ENCODE results near the gene GDF3.

Gene GDF3

DNA sequence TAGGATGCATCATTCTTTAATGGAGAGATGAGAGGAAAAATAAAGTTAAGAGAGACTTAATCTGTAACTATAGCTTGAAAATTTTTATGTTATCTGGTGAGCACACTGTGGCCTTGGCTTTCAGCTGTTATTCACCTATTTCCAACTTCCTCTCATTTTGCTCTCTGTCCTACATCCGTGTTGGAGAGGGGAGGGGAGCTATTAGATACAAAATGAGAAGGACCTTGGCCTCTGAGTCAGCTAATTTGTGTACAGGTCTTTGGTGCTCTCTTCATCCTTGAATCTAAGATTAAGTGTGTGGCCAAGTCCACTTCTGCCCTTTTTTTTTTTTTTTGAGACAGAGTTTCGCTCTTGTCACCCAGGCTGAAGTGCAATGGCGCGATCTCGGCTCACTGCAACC, 29.0 kb downstream of the GDF3 start:
- H3K27ac ChIP-seq = no peak overlapping the region
- TF ChIP-seq, protein P1, sequence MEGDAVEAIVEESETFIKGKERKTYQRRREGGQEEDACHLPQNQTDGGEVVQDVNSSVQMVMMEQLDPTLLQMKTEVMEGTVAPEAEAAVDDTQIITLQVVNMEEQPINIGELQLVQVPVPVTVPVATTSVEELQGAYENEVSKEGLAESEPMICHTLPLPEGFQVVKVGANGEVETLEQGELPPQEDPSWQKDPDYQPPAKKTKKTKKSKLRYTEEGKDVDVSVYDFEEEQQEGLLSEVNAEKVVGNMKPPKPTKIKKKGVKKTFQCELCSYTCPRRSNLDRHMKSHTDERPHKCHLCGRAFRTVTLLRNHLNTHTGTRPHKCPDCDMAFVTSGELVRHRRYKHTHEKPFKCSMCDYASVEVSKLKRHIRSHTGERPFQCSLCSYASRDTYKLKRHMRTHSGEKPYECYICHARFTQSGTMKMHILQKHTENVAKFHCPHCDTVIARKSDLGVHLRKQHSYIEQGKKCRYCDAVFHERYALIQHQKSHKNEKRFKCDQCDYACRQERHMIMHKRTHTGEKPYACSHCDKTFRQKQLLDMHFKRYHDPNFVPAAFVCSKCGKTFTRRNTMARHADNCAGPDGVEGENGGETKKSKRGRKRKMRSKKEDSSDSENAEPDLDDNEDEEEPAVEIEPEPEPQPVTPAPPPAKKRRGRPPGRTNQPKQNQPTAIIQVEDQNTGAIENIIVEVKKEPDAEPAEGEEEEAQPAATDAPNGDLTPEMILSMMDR (conservative IDR thresholded peaks at IDR 0.05) = no peak
- TF ChIP-seq ZFX (IDR thresholded peaks at IDR 0.05) = no peak

DNA sequence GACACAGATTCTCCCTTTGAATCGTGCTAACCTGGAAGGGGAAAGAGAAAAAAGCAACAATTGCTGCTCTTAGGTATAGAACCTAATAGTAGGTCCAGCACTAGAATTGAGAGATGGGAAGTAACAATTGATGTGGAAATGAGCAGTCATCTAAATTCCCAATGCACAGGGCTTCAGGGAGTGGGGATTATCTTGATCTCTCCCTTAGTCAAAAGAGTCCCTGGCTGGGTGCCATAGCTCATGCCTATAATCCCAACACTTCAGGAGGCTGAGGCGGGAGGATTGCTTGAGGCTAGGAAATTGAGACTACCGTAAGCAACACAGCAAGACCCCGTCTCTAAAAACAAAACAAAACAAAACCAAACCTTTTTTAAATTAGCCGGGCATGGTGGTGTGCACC, 33.8 kb downstream of the GDF3 start:
- TF ChIP-seq ZFX (IDR thresholded peaks at IDR 0.05) = no peak
- TF ChIP-seq, protein P1 (conservative IDR thresholded peaks at IDR 0.05) = no peak
- no peak overlapping the region for H3K27ac ChIP-seq

DNA sequence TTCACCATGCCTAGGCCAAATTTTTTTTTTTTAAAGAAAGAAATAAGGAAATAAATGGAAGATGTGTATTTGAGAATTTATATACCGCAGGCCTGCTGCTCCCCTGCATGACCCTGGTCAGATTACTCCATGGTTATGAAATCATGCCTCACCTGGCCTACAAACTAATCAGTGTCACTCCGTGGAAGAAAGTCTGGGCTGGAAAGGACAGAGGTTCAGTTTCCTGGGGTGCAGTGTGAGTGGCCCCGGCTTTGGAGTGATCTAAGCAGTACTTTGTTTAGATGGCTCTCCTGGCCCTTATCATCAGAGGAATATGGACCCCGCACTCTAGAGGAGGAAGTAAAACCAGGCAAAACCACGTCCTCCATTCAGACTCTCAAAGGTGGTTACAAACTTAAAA, 39.5 kb downstream of the GDF3 start:
- no peak overlapping the region for H3K27ac ChIP-seq
- TF ChIP-seq ZFX (IDR thresholded peaks at IDR 0.05) = no peak
- TF ChIP-seq, protein P1 (conservative IDR thresholded peaks at IDR 0.05) = no peak

DNA sequence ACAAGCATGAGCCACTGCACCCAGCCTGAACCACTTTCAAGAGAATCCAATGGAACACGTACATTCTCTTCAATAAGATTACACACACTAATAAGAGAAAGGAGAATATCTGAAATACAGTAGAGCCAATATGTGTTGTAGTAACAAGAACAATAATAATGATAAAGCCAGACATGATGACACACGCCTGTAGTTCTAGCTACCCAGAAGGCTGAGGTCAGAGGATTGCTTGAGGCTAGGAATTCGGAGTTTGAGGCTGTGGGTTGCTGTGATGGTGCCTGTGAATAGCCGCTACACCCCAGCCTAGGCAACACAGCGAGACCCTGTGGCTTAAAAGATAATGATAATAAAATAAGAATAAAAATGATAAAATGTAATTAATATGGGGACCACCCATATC, 45.5 kb downstream of the GDF3 start:
- H3K27ac ChIP-seq = no peak overlapping the region
- no peak for TF ChIP-seq ZFX (IDR thresholded peaks at IDR 0.05)
- TF ChIP-seq, protein P1 (conservative IDR thresholded peaks at IDR 0.05) = no peak

DNA sequence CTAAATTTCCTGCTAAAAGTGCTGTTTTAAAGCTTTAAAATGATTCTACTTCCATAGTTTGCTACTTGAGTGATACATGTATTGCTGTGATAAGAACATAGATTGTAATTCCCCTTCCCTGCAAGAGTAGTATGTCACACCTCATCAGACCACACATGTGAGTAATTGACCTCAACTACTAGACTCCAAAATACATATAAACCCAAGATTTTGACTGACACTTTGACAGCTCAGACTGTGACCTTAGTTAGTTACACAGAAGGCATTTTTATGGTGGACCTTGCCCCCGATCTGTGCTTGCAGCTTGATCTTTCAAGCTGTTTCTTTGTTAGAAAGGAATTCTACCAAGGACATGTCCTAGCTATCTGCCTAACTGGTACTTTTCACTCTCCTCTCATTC, 48.5 kb downstream of the GDF3 start:
- no peak overlapping the region for H3K27ac ChIP-seq
- TF ChIP-seq, protein P1 (conservative IDR thresholded peaks at IDR 0.05) = no peak

DNA sequence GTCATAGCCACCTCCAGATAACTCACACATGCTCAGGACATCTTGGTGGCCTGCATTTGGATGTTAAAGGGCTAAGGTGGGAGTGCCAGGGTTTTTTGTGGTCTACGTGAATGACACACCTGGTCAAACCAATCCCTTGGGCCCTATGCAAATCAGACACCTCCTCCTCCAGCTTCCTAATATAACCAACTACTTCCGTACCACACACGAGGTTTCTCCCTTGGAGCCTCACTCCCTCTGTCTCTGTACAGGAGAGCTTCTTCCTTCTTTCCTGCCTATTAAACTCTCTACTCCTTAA, 49.4 kb downstream of the GDF3 start:
- H3K27ac ChIP-seq = no peak overlapping the region
- TF ChIP-seq ZFX (IDR thresholded peaks at IDR 0.05) = no peak
- TF ChIP-seq, protein P1 (conservative IDR thresholded peaks at IDR 0.05) = no peak

DNA sequence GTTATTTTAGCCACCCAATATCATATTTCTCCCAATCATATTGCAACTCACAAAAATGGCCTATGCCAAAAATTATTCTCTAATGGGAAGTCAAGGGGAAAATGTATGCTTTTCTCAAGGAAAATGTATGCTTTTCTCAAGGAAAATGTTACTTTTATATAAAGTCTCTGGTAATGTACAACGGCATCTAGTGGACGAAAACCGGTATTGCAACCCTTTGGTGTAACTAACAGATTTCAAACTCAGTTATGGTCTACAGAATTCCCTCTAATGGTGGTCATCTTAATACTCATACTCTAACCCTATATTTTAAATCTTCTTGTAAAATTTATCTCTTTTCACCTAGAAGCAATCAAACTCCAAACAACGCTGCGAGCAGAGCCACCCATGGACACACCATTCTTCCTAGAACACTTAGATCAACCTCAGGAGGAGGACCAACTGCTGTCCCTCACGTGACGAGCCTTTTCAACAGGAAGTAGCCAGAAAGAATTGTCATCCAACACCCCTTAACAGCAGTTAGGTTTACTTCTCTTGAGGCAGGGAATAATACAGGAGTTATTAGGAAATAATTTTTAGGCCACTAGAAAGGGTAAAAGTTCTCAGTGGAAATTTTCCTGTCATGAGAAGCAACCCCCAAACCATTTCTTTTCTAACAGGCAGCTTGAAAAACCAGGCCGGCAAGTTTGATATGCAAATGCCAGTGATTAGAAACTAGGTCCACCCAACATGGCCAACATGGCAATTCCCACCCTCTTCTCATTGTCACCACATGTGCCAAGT, 50.0 kb downstream of the GDF3 start:
- TF ChIP-seq ZFX (IDR thresholded peaks at IDR 0.05) = no peak
- TF ChIP-seq, protein P1 (conservative IDR thresholded peaks at IDR 0.05) = peak; percentile 94
- H3K27ac ChIP-seq = no peak overlapping the region
